ENCODE data around the gene THTPA.

Gene THTPA

DNA sequence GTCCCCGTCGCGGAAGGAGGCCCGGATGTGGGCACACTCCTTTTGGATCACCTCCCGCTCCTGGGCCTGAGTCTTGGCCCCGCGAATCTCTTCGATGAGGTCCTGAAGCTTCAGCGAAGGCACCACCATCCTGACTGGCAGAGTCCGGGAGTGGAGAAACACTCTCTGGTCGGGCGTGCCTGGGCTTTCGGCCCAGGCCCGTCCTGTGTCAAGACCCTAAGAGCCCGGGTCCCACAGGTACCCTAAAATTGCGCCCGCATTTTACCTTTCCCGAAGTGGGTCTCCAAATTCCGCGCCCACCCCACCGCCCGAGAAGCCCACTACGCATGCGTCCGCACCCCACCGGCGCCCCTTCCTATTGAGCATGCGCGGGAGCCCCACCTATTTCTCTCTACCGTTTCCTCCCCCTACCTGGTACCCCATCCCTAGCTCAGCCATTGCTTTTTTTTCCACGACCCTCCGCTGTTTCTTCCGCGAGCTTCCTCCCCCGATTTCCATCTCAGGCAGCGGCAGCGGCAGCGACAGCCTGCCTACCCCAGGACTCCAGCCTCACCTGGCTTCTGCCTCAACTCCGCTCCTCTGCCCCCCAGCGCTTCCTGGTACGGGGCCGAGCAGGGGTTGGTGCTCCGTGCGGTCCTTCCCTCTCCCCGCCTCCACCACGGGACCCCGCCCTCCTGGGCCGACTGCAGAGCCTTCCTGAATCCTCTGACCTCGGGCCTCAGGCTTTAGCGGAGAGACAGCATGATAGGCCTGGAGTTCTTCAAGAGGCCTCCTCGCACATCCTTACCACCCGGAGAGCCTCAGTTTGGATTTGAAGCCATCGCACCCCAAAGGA lies 11.3 kb downstream of the THTPA start, which contains the start of gene AP1G2:
Gene AP1G2 (minus strand): TSS at position 606 of the 835 bp plus-strand sequence. CDS start 477 bp downstream, at position 129.
- TF ChIP-seq, protein P1, sequence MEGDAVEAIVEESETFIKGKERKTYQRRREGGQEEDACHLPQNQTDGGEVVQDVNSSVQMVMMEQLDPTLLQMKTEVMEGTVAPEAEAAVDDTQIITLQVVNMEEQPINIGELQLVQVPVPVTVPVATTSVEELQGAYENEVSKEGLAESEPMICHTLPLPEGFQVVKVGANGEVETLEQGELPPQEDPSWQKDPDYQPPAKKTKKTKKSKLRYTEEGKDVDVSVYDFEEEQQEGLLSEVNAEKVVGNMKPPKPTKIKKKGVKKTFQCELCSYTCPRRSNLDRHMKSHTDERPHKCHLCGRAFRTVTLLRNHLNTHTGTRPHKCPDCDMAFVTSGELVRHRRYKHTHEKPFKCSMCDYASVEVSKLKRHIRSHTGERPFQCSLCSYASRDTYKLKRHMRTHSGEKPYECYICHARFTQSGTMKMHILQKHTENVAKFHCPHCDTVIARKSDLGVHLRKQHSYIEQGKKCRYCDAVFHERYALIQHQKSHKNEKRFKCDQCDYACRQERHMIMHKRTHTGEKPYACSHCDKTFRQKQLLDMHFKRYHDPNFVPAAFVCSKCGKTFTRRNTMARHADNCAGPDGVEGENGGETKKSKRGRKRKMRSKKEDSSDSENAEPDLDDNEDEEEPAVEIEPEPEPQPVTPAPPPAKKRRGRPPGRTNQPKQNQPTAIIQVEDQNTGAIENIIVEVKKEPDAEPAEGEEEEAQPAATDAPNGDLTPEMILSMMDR (IDR thresholded peaks at IDR 0.05; ENCODE audit: borderline replicate concordance, control extremely low read depth, extremely low read depth, insufficient read depth, missing control alignments) = no peak
- in situ Hi-C loops (cut with MboI; ENCODE audit: low sequenced_read_pairs, unreplicated experiment) = no loop called here
- peak; percentile 92 for DNase-seq (ENCODE audit: low spot score)

DNA sequence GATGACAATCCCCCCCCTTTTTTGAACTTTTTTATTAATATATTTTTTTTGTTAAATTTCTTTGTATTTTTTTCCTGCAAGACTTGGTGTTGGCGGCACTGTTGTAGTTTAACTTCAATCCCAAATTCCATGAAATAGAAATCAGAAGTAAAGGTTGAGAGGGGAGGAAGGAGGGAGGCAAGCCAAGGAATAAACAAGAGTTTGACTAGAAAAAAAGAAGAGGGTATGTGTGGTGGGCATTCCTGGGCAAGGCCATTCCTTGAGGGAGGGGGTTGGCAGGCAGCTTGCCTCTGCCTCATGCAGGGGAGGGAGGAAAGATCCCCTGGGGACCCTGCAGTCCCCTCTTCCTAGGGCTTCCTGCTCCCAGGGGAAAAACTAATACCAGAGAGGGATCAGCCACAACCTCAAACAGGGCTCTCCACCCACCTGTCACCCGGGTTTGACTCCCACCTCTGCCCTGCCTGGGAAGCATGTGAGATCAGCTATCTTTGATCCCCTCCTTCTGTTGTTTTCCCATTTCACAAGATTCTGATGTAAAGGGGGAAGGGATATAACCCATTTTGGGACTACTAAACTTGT lies 12.0 kb downstream of the THTPA start:
- TF ChIP-seq, protein P1 (IDR thresholded peaks at IDR 0.05; ENCODE audit: borderline replicate concordance, control extremely low read depth, extremely low read depth, insufficient read depth, missing control alignments) = no peak
- DNase-seq (ENCODE audit: low spot score) = no peak
- in situ Hi-C loops (cut with MboI; ENCODE audit: low sequenced_read_pairs, unreplicated experiment) = no loop called here

DNA sequence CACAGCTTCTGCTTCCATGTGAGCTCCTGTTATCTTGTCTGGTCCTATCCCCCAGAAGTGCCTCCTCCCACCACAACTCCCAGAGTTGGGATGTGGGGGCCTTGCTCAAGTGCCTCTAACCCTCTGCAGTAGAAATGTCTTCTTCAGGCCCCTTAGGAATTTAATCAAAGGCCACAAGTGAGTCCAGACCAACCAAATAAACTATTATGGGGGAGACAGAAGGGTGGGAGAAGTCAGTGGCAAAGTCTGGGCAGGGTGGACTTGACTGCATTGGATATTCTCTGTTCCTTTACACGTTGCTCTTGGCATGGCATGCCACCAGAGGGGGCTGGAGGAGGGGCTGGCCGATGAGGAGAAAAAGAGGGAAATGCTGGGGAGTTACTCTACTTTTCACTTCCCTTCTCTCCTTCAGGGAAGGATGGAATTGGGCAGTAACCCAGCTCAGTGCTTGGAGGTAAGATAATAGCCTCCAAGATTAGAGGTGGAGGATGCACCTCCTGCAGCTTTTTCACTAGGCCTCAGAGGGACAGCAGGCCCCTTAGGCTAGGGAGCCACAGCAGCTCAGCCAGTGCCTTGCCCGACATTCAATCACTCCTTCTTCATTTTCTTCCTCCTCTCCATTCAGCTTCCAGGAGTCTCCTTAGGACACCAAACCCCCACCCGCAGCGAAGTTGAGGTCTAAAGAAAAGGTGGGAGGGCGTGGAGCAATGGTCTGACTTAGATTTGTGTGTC lies 12.7 kb downstream of the THTPA start:
- DNase-seq (ENCODE audit: low spot score) = no peak
- TF ChIP-seq, protein P1 (IDR thresholded peaks at IDR 0.05; ENCODE audit: borderline replicate concordance, control extremely low read depth, extremely low read depth, insufficient read depth, missing control alignments) = peak; percentile 34
- in situ Hi-C loops (cut with MboI; ENCODE audit: low sequenced_read_pairs, unreplicated experiment) = no loop called here

DNA sequence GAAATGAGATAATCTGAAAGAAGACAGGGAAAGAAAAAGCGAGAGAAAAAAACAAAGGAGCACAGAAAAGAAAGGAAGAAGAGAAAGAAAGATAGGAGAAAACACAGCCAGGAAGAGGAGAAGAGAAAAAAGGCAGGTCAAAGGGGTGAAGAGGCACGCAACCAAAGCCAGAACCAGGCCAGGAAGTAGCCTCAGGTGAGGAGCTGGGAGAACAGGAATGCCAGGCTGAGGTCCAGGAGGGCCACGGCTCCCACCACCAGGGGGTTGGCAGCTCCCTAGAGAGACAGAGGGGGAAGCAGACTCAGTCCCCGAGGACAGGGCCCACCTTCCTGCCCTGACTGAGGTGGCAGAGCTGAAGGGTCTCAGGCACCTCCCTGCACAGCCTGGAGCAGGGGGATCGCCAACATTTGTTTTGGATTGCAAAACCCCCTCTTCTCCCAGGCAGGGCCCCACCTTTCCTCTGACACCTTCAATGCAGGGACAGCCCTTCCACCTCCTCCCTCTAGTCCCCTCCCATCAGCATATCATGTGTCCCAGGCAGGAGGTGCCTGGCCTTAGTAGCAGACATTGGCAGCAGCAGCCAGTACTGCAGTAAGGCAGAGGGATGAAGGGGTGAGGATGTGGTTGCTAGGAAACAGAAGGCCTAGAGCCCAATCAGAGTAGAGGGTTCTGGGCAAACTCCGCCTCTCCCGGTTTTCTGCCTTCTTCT lies 13.5 kb downstream of the THTPA start:
- in situ Hi-C loops (cut with MboI; ENCODE audit: low sequenced_read_pairs, unreplicated experiment) = no loop called here
- TF ChIP-seq, protein P1 (IDR thresholded peaks at IDR 0.05; ENCODE audit: borderline replicate concordance, control extremely low read depth, extremely low read depth, insufficient read depth, missing control alignments) = no peak
- peak; percentile 54 for DNase-seq (ENCODE audit: low spot score)

DNA sequence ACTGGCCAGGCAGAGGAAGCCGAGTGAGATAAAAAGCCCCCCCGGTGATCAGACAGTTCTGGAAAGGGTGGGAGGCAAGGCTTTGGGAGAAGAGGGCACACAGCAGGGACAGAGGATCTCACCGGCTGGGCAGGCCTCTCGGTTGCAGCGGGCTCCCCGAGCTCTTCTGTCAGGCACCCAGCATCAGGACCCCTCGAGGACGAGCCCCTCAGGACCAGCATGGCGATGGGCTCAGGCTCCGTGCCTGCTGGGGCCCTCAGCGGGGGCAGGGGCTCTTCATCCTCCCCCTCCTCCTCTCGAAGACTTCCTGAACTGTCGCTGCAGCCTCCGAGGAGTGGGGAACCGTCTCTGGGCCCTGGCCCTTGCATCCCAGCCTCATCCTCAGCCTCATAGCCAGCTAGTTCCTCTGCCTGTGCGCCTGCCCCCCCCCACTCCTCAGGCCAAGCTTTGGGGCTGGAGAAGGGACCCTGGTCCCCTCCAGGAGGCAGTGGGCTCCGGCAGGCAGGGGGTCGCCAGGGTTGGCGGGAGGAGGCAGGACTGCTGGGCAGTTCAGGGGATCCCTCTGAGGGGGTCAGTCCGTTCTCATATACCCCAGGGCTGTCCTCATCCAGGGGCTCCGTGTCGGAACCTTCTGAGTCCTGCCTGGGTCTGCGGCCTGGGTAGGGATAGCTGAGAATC lies 14.9 kb downstream of the THTPA start:
- in situ Hi-C loops (cut with MboI; ENCODE audit: low sequenced_read_pairs, unreplicated experiment) = no loop called here
- TF ChIP-seq, protein P1 (IDR thresholded peaks at IDR 0.05; ENCODE audit: borderline replicate concordance, control extremely low read depth, extremely low read depth, insufficient read depth, missing control alignments) = no peak
- DNase-seq (ENCODE audit: low spot score) = no peak

Data from GM13976 (cell line).